Vagina (tissue), 2 donors: ENCODE results near the gene WARS2. TPM values are rescaled to one million over a fixed set of nuclear protein-coding genes. Genes with fewer than 3 reads are reported as not detected.
"Not testable (repeated sequence)": the region's sequence is repeated elsewhere in the genome, so short reads cannot be mapped to it uniquely, and the experiment has no call there.

Experiments
- DNase-seq, 2 donors: peaks; one replicate each; pipeline ENCODE4 v3.0.0-alpha.2; 2017; ENCODE audit errors: extremely low spot score in 2 of 2
- H3K27ac ChIP-seq: fragments of 200-600 bp; sonication (generic); one replicate; pipeline ENCODE4 v1.5.1; 2019
- H3K27me3 ChIP-seq: fragments of 200-600 bp; sonication (generic); one replicate; pipeline ENCODE4 v1.5.1; 2019
- H3K36me3 ChIP-seq, 2 donors: fragments of 200-600 bp; sonication (generic); one replicate each; pipeline ENCODE4 v1.5.1; 2017 to 2019
- H3K4me1 ChIP-seq: fragments of 200-600 bp; sonication (generic); one replicate; pipeline ENCODE4 v1.5.1; 2019
- H3K4me3 ChIP-seq, 2 donors: fragments of 200-600 bp; sonication (generic); 1 replicate in 1 of 2; 2 replicates in 1 of 2; pipeline ENCODE4 v1.5.1; 2016 to 2019
- H3K9me3 ChIP-seq: fragments of 200-600 bp; sonication (generic); one replicate; pipeline ENCODE4 v1.5.1; 2019
- CTCF ChIP-seq, 3 experiments: fragments of 450-650 bp in 2 of 3; fragments of 200-600 bp in 1 of 3; sonication (generic) in 1 of 3; IDR thresholded peaks; one replicate each; pipeline ENCODE4 v1.5.1; 2017 to 2019; ENCODE audit warnings: antibody characterized with exemption in 3 of 3, mild to moderate bottlenecking in 2 of 3, moderate library complexity in 2 of 3
- POLR2A ChIP-seq, 2 donors: fragments of 450-650 bp; IDR thresholded peaks; one replicate each; pipeline ENCODE4 v1.6.1; 2017; ENCODE audit warnings: antibody characterized with exemption in 2 of 2, mild to moderate bottlenecking in 2 of 2, moderate library complexity in 2 of 2
- POLR2AphosphoS5 ChIP-seq, 2 donors: sonication (generic); formaldehyde crosslinking; IDR thresholded peaks; one replicate each; pipeline ENCODE4 v1.9.0; 2017; ENCODE audit warnings: antibody characterized with exemption in 2 of 2, mild to moderate bottlenecking in 2 of 2, low read depth in 1 of 2; ENCODE audit not compliant: insufficient read depth in 1 of 2
- intact Hi-C: fragments of 100-400 bp; cut with DNase I; formaldehyde crosslinking; loops from one replicate; pipeline ENCODE4 v1.15.1; 2023
- total RNA-seq: library from RNA; depleted of rRNA; stranded (reverse); fragments of >200 nt; gene quantifications from one replicate; pipeline ENCODE4 v1.2.3, GENCODE V29; 2016

Gene WARS2
- total RNA-seq, 1 donor from 2014 or later = 8.3 TPM

- DNase-seq = no peak
- no peak for TF ChIP-seq POLR2A (IDR thresholded peaks at IDR 0.05)
- TF ChIP-seq POLR2AphosphoS5 (IDR thresholded peaks at IDR 0.05; ENCODE audit: insufficient read depth in 1 of 2, low read depth in 1 of 2) = no peak
- no peak for TF ChIP-seq CTCF (IDR thresholded peaks at IDR 0.05)
- H3K36me3 ChIP-seq = peaks cover 0 to 53% of the 10 kb centered on the region in 2 donors
- H3K27me3 ChIP-seq = no peaks in the 10 kb centered on the region
- no peak overlapping the region for H3K4me3 ChIP-seq
- H3K27ac ChIP-seq = peak overlapping the region; percentile 24
- H3K9me3 ChIP-seq = no peaks in the 10 kb centered on the region
- H3K4me1 ChIP-seq = no peaks in the 10 kb centered on the region
- intact Hi-C loops = no loop called here
These were observed 20.0 kb upstream of the WARS2 start for GRCh38 chr1:119160409-119160808.

- Histone ChIP-seq H3K27me3 (no peaks in the 10 kb centered on the region), H3K9me3 (no peaks in the 10 kb centered on the region), H3K36me3 (peaks cover 0 to 53% of the 10 kb centered on the region in 2 donors), H3K4me3 (no peak overlapping the region), H3K4me1 (no peaks in the 10 kb centered on the region), H3K27ac (no peak overlapping the region)
- TF ChIP-seq POLR2AphosphoS5 (IDR thresholded peaks at IDR 0.05; ENCODE audit: insufficient read depth in 1 of 2, low read depth in 1 of 2) = no peak
- no peak for TF ChIP-seq CTCF (IDR thresholded peaks at IDR 0.05)
- TF ChIP-seq POLR2A (IDR thresholded peaks at IDR 0.05) = no peak
- DNase-seq = no peak
- intact Hi-C loops = no loop called here
These were observed 19.5 kb upstream of the WARS2 start for GRCh38 chr1:119159966-119160365.

GRCh38 chr1:119159111-119159510, 18.7 kb upstream of the WARS2 start:
- Histone ChIP-seq H3K4me3 (no peak overlapping the region), H3K36me3 (peaks cover 0 to 50% of the 10 kb centered on the region in 2 donors), H3K27me3 (no peaks in the 10 kb centered on the region), H3K9me3 (no peaks in the 10 kb centered on the region), H3K4me1 (no peaks in the 10 kb centered on the region), H3K27ac (no peak overlapping the region)
- intact Hi-C loops = no loop called here
- TF ChIP-seq POLR2A (IDR thresholded peaks at IDR 0.05) = no peak
- no peak for TF ChIP-seq POLR2AphosphoS5 (IDR thresholded peaks at IDR 0.05; ENCODE audit: insufficient read depth in 1 of 2, low read depth in 1 of 2)
- no peak for DNase-seq

- intact Hi-C loops = not testable (repeated sequence)
- peaks cover 0 to 33% of the 10 kb centered on the region in 2 donors for H3K36me3 ChIP-seq
These were observed 16.3 kb upstream of the WARS2 start for GRCh38 chr1:119156761-119157160.

GRCh38 chr1:119155069-119155468, 14.6 kb upstream of the WARS2 start:
- intact Hi-C loops, H3K9me3 ChIP-seq: not testable (repeated sequence)
- peaks cover 0 to 33% of the 10 kb centered on the region in 2 donors for H3K36me3 ChIP-seq

More at GRCh38 chr1:119156761-119157160, 16.3 kb upstream of the WARS2 start:
- H3K4me1 ChIP-seq, H3K27ac ChIP-seq, H3K9me3 ChIP-seq, H3K4me3 ChIP-seq, DNase-seq, H3K27me3 ChIP-seq: not testable (repeated sequence)

GRCh38 chr1:119150150-119150549, 9.7 kb upstream of the WARS2 start:
- H3K9me3 ChIP-seq = no peaks in the 10 kb centered on the region
- intact Hi-C loops = no loop called here
- H3K4me1 ChIP-seq = no peaks in the 10 kb centered on the region
- H3K36me3 ChIP-seq = no peaks in the 10 kb centered on the region
- no peak for TF ChIP-seq POLR2AphosphoS5 (IDR thresholded peaks at IDR 0.05; ENCODE audit: insufficient read depth in 1 of 2, low read depth in 1 of 2)
- no peak for TF ChIP-seq POLR2A (IDR thresholded peaks at IDR 0.05)
- no peak for TF ChIP-seq CTCF (IDR thresholded peaks at IDR 0.05)
- H3K27me3 ChIP-seq = no peaks in the 10 kb centered on the region
- no peak for DNase-seq
- no peak overlapping the region for H3K27ac ChIP-seq
- no peak overlapping the region for H3K4me3 ChIP-seq

More at GRCh38 chr1:119155069-119155468, 14.6 kb upstream of the WARS2 start:
- DNase-seq, H3K4me3 ChIP-seq, H3K27ac ChIP-seq, H3K4me1 ChIP-seq, H3K27me3 ChIP-seq: not testable (repeated sequence)
